K562 (cell line): ENCODE data around the gene DPY19L3. TPM values are rescaled to one million over a fixed set of nuclear protein-coding genes. Genes with fewer than 3 reads are reported as not detected.

Experiments
- ATAC-seq: fragments of 200-7000 bp; cut with Tn5 transposase; 3 replicates; pipeline ENCODE4 v1.9.1; 2020; ENCODE audit warnings: moderate library complexity
- BruUV-seq: library from RNA; stranded (reverse); fragments of 400-500 nt; replicated peaks from 2 replicates; lab custom pipeline; 2021; lab: Mats Ljungman, UMichigan
- CTCF ChIA-PET: fragments of 300-600 bp; formaldehyde crosslinking; extraction: SDS; loops from one replicate; lab custom pipeline; 2021; ENCODE audit warnings: low intra/inter-chr PET ratio; lab: Yijun Ruan, JAX
- POLR2A ChIA-PET: fragments of 300-600, 350-650 bp; sonication (Branson Sonifier 250); formaldehyde crosslinking; extraction: SDS; loops from one replicate; lab custom pipeline; 2021; ENCODE audit warnings: antibody characterized with exemption, inconsistent platforms; lab: Yijun Ruan, JAX
- DNase-seq, 4 experiments: peaks; one replicate each; pipeline versions ENCODE4 v3.0.0 to v3.0.0-alpha.2; 2011 to 2018; ENCODE audit warnings: low spot score in 3 of 4, mixed read lengths in 3 of 4; ENCODE audit errors: extremely low read depth in 1 of 4
- FAIRE-seq: peaks from 2 replicates; lab custom pipeline; 2011; peaks lifted over from hg19 to GRCh38; lab: Jason Lieb, UNC
- H2AFZ ChIP-seq: 2 replicates; pipeline ENCODE4 v1.6.0; 2011; ENCODE audit warnings: low read depth, low read length, control low read depth, inconsistent platforms
- H3K27ac ChIP-seq: fragments of 200-600 bp; 3 replicates; pipeline ENCODE4 v1.8.0; 2011; ENCODE audit warnings: low read depth, mild to moderate bottlenecking, control low read depth, inconsistent platforms, low read length, moderate library complexity, mixed read lengths; ENCODE audit errors: extremely low read depth
- H3K27me3 ChIP-seq, 2 experiments: fragments of 300-600 bp in 1 of 2; 2 replicates in 1 of 2; 3 replicates in 1 of 2; pipeline versions ENCODE4 v1.6.0 to v1.8.0; 2011; ENCODE audit warnings: inconsistent platforms in 2 of 2, low read length in 2 of 2, mild to moderate bottlenecking in 1 of 2, mixed read lengths in 1 of 2, moderate library complexity in 1 of 2; ENCODE audit not compliant: control insufficient read depth in 2 of 2, insufficient read depth in 2 of 2
- H3K36me3 ChIP-seq: fragments of 300-600 bp; 3 replicates; pipeline ENCODE4 v1.8.0; 2011; ENCODE audit warnings: mild to moderate bottlenecking, low read length, inconsistent platforms; ENCODE audit not compliant: control insufficient read depth, insufficient read depth
- H3K4me1 ChIP-seq, 2 experiments: fragments of 200-600 bp in 1 of 2; replicated peaks in 1 of 2; 2 replicates in 1 of 2; 3 replicates in 1 of 2; pipeline versions ENCODE4 v1.5.1 to v1.8.0; 2011; ENCODE audit warnings: inconsistent platforms in 2 of 2, low read length in 2 of 2, mild to moderate bottlenecking in 1 of 2, mixed read lengths in 1 of 2, moderate library complexity in 1 of 2; ENCODE audit not compliant: control insufficient read depth in 2 of 2, insufficient read depth in 2 of 2
- H3K4me2 ChIP-seq: 2 replicates; pipeline ENCODE4 v1.6.1; 2011; ENCODE audit warnings: low read length, control low read depth, inconsistent platforms, mixed read lengths; ENCODE audit not compliant: insufficient read depth
- H3K4me3 ChIP-seq: fragments of 200-600 bp; sonication (generic), shearing (Covaris generic); 2 replicates; pipeline ENCODE4 v1.5.1; 2016; ENCODE audit warnings: control low read depth, inconsistent platforms
- H3K79me2 ChIP-seq: fragments of 200-600 bp; 3 replicates; pipeline ENCODE4 v1.8.0; 2011; ENCODE audit warnings: low read length, inconsistent platforms; ENCODE audit not compliant: control insufficient read depth, insufficient read depth
- H3K9ac ChIP-seq, 2 experiments: 2 replicates each; pipeline versions ENCODE4 v1.6.0 to v1.6.1; 2011; ENCODE audit warnings: low read depth in 2 of 2, low read length in 2 of 2, control low read depth in 1 of 2, inconsistent platforms in 1 of 2, mild to moderate bottlenecking in 1 of 2, mixed read lengths in 1 of 2; ENCODE audit not compliant: insufficient read depth in 1 of 2
- H3K9me1 ChIP-seq: one replicate; pipeline ENCODE4 v1.6.0; 2011; ENCODE audit warnings: inconsistent platforms, mild to moderate bottlenecking, low read length, moderate library complexity; ENCODE audit not compliant: control insufficient read depth, insufficient read depth
- H3K9me3 ChIP-seq: replicated peaks from 2 replicates; pipeline ENCODE4 v1.5.1; 2011; ENCODE audit warnings: low read depth, low read length, inconsistent platforms; ENCODE audit not compliant: control insufficient read depth, insufficient read depth
- H4K20me1 ChIP-seq: replicated peaks from 2 replicates; pipeline ENCODE4 v1.6.1; 2011; ENCODE audit warnings: low read length, inconsistent platforms, mixed read lengths; ENCODE audit not compliant: control insufficient read depth, insufficient read depth
- CBX2 ChIP-seq: fragments of 200-600 bp; sonication (generic); IDR thresholded peaks from one replicate; pipeline ENCODE4 v1.6.1; 2012; ENCODE audit warnings: mild to moderate bottlenecking, low read length, inconsistent platforms; ENCODE audit not compliant: insufficient read depth, poor library complexity, severe bottlenecking
- MTA1 ChIP-seq: fragments of 450-650 bp; IDR thresholded peaks from 2 replicates; pipeline ENCODE4 v1.6.1; 2017; ENCODE audit warnings: borderline replicate concordance
- PHB ChIP-seq: fragments of 250-450 bp; sonication (Bioruptor Pico); IDR thresholded peaks from 2 replicates; pipeline ENCODE4 v1.5.0; 2021
- PTTG1 ChIP-seq: fragments of 450-650 bp; IDR thresholded peaks from 2 replicates; pipeline ENCODE4 v1.6.1; 2016; ENCODE audit warnings: low read depth, mild to moderate bottlenecking, missing genetic modification characterization, missing compliant biosample characterization
- SMAD2 ChIP-seq: fragments of 150-350 bp; IDR thresholded peaks from 2 replicates; pipeline ENCODE4 v1.6.1; 2014; ENCODE audit warnings: low read depth, mild to moderate bottlenecking, low read length
- SNIP1 ChIP-seq: fragments of 450-650 bp; IDR thresholded peaks from 2 replicates; pipeline ENCODE4 v1.7.1; 2017; ENCODE audit warnings: low read depth, mild to moderate bottlenecking
- ZFP36 ChIP-seq: fragments of 150-350 bp; IDR thresholded peaks from 2 replicates; pipeline ENCODE4 v1.6.1; 2018; ENCODE audit warnings: low read length, low read depth; ENCODE audit not compliant: partially characterized antibody
- WGBS: fragments of 100-300 bp; shearing (Covaris generic); methylation state at CpG from one replicate; pipeline ENCODE4 v1.1.6; 2016; ENCODE audit warnings: low coverage, mixed read lengths; ENCODE audit not compliant: insufficient coverage; ENCODE audit errors: missing lambda C conversion rate; 5-methylcytosine and 5-hydroxymethylcytosine counted together
- in situ Hi-C: fragments of 300-500 bp; cut with MboI; formaldehyde crosslinking; loops from 4 replicates; pipeline ENCODE4 v1.15.0; 2018; ENCODE audit warnings: inconsistent platforms, mixed read lengths
- intact Hi-C: fragments of 100-400 bp; cut with micrococcal nuclease; formaldehyde crosslinking; loops from 2 replicates; pipeline ENCODE4 v1.14.2; 2022
- polyA plus RNA-seq, 8 experiments: library from polyadenylated mRNA; depleted of rRNA in 4 of 8; stranded (reverse) in 5 of 8; unstranded in 3 of 8; fragments of >200 nt; fragmentation: Nextera tagmentation in 2 of 8; fragmentation: Illumina TruSeq in 1 of 8; extraction: Ambion mirVana in 2 of 8; extraction: Trizol in 1 of 8; gene quantifications; 2 replicates each; pipeline versions ENCODE4 v1.2.1 to v1.2.3, GENCODE V29; 2011 to 2014; ENCODE audit warnings: inconsistent platforms in 1 of 8, missing spikeins in 1 of 8
- total RNA-seq, 7 experiments: library from RNA; depleted of rRNA in 6 of 7; stranded (reverse); fragments of >200 nt in 6 of 7; fragmentation: Illumina TruSeq in 2 of 7; extraction: Trizol in 2 of 7; gene quantifications; 2 replicates each; pipeline versions ENCODE4 v1.2.1 to v1.2.3, GENCODE V29; 2011 to 2021; ENCODE audit warnings: low replicate concordance in 1 of 7

Gene DPY19L3
- total and polyA plus RNA-seq, 9 of the 15 experiments (the other 6 are each of a cell fraction or from before 2014, with no cell fraction given) = 4.7 to 39.2 (median 22.0) TPM

DNA sequence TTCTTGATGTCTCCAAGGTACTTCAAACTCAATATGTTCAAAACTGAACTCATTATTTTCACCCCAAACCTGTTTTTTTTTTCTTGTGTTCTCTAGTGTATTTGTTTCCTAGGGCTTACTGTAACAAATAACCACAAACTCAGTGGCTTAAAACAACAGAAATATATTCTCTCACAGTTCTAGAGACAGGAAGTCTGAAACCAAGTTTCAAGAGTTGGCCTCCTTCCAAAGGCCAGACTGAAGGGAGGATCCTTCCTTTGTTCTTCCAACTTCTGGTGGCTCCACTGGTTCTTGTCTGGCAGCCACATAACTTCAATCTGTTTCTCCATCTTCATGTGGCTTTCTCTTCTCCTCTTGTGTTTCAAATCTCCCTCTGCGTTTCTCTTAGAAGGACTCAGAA, 113.5 kb downstream of the DPY19L3 start:
- peaks cover 3 to 4% of the 10 kb centered on the region in 2 experiments; a peak in 3 of 5 replicates for H3K27me3 ChIP-seq
- WGBS = 0% methylated on average over 1 of the region's 1 CpG
- no peaks in the 10 kb centered on the region for H3K9me3 ChIP-seq
- no peak overlapping the region for H3K27ac ChIP-seq
- H3K79me2 ChIP-seq = no peaks in the 10 kb centered on the region
- ChIA-PET CTCF (no interaction called here), POLR2A (interaction anchor here (0.7 kb wide), 1 partner anchor 10 kb away, joined by 3 read pairs; no protein-coding TSS in a partner anchor)
- H3K36me3 ChIP-seq = no peaks in the 10 kb centered on the region
- no peaks in the 10 kb centered on the region for H4K20me1 ChIP-seq
- in situ Hi-C loops = no loop called here
- no peaks in the 10 kb centered on the region for H3K9me1 ChIP-seq
- no peak for DNase-seq
- no peak overlapping the region for H2AFZ ChIP-seq
- no peak overlapping the region for H3K9ac ChIP-seq
- H3K4me1 ChIP-seq = no peaks in the 10 kb centered on the region
- TF ChIP-seq MTA1 (no peak), SMAD2 (no peak), SNIP1 (no peak), ZFP36 (no peak), PHB (CRISPR knock-in tag) (no peak)
- TF ChIP-seq, all 486 proteins: peak for 0
- no peak for FAIRE-seq
- Histone ChIP-seq H3K4me3 (no peak overlapping the region), H3K4me2 (no peak overlapping the region)
- ATAC-seq = no peak
- intact Hi-C loops = no loop called here
- BruUV-seq = no TSS peak

DNA sequence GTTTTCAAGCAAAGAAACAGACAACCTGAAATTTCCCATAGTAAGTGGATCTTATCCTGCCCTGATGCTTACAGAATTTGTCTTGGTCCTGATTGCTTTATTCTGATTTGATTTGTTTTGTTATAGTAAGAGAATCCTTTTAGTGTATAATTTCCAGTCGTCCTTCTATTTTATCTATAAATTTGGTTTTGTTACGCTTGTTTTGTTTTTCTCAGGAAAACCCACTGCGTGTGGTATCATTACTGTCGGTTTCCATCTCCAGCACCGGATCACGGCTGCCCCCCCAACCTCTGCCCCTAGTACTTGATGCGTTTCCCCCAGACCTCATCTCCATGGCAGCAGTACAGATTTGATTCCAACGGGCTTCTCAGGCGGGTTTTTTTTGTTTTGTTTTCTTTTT, 117.4 kb downstream of the DPY19L3 start:
- peaks cover 8 to 11% of the 10 kb centered on the region in 2 experiments; a peak in 4 of 5 replicates for H3K27me3 ChIP-seq
- no peaks in the 10 kb centered on the region for H4K20me1 ChIP-seq
- in situ Hi-C loops (no loop called here), intact Hi-C loops (no loop called here)
- no peaks in the 10 kb centered on the region for H3K9me1 ChIP-seq
- H3K79me2 ChIP-seq = no peaks in the 10 kb centered on the region
- TF ChIP-seq CBX2 = peak; percentile 75
- no peak for TF ChIP-seq PTTG1 (tag)
- ChIA-PET POLR2A (interaction anchor here (0.6 kb wide), 1 partner anchor 9 kb away, joined by 3 read pairs; no protein-coding TSS in a partner anchor), CTCF (no interaction called here)
- ATAC-seq = no peak
- H3K4me1 ChIP-seq = no peaks in the 10 kb centered on the region
- no peak overlapping the region for H3K27ac ChIP-seq
- no peaks in the 10 kb centered on the region for H3K36me3 ChIP-seq
- no peaks in the 10 kb centered on the region for H3K9me3 ChIP-seq
- BruUV-seq = no TSS peak
- H3K4me2 ChIP-seq = no peak overlapping the region
- WGBS = 2% methylated on average over 9 of the region's 9 CpGs
- no peak overlapping the region for H3K9ac ChIP-seq
- DNase-seq = no peak
- FAIRE-seq = no peak
- H3K4me3 ChIP-seq = no peak overlapping the region
- H2AFZ ChIP-seq = no peak overlapping the region
